GM21390 (cell line): ENCODE measurements around the gene POLE2.
"Not testable (repeated sequence)": the region's sequence is repeated elsewhere in the genome, so short reads cannot be mapped to it uniquely, and the experiment has no call there.

Source experiments
- ATAC-seq: cut with Tn5 transposase; IDR thresholded peaks from one replicate; pipeline ENCODE4 v1.9.1; 2021; ENCODE audit not compliant: unreplicated experiment

POLE2 gene

GRCh38 chr14:49670475-49670874, 17.5 kb downstream of the POLE2 start:
- ATAC-seq = no peak

GRCh38 chr14:49659526-49660455, 28.2 kb downstream of the POLE2 start:
- no peak for ATAC-seq

- ATAC-seq = not testable (repeated sequence)
These were observed 30.5 kb downstream of the POLE2 start for GRCh38 chr14:49657500-49657899.

GRCh38 chr14:49654511-49654910, 33.5 kb downstream of the POLE2 start:
- no peak for ATAC-seq

- ATAC-seq = no peak
These were observed 34.5 kb downstream of the POLE2 start for GRCh38 chr14:49653508-49653907.

- ATAC-seq = no peak
These were observed 45.9 kb downstream of the POLE2 start for GRCh38 chr14:49642163-49642562.

- ATAC-seq = no peak
These were observed 46.3 kb downstream of the POLE2 start for GRCh38 chr14:49641697-49642129.

GRCh38 chr14:49640540-49641417, 47.2 kb downstream of the POLE2 start:
- no peak for ATAC-seq

GRCh38 chr14:49637534-49638078, 50.4 kb downstream of the POLE2 start:
- ATAC-seq = no peak

- ATAC-seq = no peak
These were observed 51.1 kb downstream of the POLE2 start for GRCh38 chr14:49636866-49637265.

GRCh38 chr14:49634547-49635334, 53.3 kb downstream of the POLE2 start, which contains the start of gene DNAAF2:
Gene DNAAF2 (minus strand): TSS chr14:49635244. CDS start chr14:49635149, 95 bp downstream.
- peak; percentile 28 for ATAC-seq

GRCh38 chr14:49633640-49634546, 54.1 kb downstream of the POLE2 start:
- peak; percentile 76 for ATAC-seq

GRCh38 chr14:49623941-49624839, 63.8 kb downstream of the POLE2 start:
- no peak for ATAC-seq

- no peak for ATAC-seq
These were observed 64.6 kb downstream of the POLE2 start for GRCh38 chr14:49623387-49623786.

GRCh38 chr14:49622022-49622607, 65.9 kb downstream of the POLE2 start:
- ATAC-seq = no peak

- peak; percentile 33 for ATAC-seq
These were observed 66.7 kb downstream of the POLE2 start for GRCh38 chr14:49621114-49621881.
